ENCODE results near the gene LY6G6D.

DNA sequence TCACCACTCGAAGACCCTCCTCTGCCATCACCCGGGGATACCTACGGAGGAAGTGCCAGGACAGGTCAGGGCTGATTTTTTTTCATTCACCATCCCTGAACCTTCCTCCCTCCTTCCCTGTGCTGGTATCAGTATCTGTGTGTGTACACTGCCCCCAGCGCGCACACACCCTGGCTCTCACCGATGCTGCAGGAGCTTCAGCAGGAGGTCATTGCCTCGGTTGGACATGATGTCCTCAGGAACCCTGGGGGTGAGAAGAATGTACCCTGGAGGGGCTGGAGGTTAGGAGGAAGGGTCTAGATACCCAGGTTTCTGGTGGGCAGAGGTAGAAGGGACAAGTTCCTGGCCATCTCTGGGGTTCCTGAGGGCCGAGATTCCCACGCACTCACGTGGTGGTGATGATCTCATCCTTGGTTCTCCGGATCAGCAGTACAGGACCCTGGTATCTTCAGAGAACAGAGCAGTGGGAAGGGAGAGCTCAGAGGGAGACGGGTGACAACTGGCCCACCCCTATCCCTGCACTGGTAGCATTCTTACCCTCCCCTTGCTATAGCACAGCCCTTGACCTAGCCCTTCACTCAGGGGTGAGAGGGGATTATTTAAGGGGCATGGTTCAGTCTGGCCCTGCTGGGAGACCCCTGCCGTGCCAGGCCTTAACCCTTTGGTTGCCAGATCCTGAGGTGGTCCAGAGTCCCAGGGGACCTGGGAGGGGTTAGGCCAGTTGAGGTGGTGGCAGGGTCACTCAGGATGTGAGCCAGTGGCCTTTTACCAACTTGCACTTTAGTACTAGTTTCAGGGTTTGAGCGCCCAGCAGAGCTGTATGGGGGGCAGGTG lies 27.1 kb upstream of the LY6G6D start:
- TF ChIP-seq, protein P1, sequence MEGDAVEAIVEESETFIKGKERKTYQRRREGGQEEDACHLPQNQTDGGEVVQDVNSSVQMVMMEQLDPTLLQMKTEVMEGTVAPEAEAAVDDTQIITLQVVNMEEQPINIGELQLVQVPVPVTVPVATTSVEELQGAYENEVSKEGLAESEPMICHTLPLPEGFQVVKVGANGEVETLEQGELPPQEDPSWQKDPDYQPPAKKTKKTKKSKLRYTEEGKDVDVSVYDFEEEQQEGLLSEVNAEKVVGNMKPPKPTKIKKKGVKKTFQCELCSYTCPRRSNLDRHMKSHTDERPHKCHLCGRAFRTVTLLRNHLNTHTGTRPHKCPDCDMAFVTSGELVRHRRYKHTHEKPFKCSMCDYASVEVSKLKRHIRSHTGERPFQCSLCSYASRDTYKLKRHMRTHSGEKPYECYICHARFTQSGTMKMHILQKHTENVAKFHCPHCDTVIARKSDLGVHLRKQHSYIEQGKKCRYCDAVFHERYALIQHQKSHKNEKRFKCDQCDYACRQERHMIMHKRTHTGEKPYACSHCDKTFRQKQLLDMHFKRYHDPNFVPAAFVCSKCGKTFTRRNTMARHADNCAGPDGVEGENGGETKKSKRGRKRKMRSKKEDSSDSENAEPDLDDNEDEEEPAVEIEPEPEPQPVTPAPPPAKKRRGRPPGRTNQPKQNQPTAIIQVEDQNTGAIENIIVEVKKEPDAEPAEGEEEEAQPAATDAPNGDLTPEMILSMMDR (IDR thresholded peaks at IDR 0.05): no peak
- no peak for TF ChIP-seq POLR2A (IDR thresholded peaks at IDR 0.05)
